ENCODE data around the gene AEBP2. TPM values are rescaled to one million over a fixed set of nuclear protein-coding genes. Genes with fewer than 3 reads are reported as not detected.
"Not testable (repeated sequence)": the region's sequence is repeated elsewhere in the genome, so short reads cannot be mapped to it uniquely, and the experiment has no call there.

AEBP2 gene, protein sequence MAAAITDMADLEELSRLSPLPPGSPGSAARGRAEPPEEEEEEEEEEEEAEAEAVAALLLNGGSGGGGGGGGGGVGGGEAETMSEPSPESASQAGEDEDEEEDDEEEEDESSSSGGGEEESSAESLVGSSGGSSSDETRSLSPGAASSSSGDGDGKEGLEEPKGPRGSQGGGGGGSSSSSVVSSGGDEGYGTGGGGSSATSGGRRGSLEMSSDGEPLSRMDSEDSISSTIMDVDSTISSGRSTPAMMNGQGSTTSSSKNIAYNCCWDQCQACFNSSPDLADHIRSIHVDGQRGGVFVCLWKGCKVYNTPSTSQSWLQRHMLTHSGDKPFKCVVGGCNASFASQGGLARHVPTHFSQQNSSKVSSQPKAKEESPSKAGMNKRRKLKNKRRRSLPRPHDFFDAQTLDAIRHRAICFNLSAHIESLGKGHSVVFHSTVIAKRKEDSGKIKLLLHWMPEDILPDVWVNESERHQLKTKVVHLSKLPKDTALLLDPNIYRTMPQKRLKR
- 27.8 TPM for total RNA-seq
- long read RNA-seq, full-length matches to known transcripts = 8 of 8 reads
- long read RNA-seq, partial matches to known transcripts = 0 of 8 reads
- long read RNA-seq, other reads (novel, unspliced or antisense) = 0 of 8 reads

DNA sequence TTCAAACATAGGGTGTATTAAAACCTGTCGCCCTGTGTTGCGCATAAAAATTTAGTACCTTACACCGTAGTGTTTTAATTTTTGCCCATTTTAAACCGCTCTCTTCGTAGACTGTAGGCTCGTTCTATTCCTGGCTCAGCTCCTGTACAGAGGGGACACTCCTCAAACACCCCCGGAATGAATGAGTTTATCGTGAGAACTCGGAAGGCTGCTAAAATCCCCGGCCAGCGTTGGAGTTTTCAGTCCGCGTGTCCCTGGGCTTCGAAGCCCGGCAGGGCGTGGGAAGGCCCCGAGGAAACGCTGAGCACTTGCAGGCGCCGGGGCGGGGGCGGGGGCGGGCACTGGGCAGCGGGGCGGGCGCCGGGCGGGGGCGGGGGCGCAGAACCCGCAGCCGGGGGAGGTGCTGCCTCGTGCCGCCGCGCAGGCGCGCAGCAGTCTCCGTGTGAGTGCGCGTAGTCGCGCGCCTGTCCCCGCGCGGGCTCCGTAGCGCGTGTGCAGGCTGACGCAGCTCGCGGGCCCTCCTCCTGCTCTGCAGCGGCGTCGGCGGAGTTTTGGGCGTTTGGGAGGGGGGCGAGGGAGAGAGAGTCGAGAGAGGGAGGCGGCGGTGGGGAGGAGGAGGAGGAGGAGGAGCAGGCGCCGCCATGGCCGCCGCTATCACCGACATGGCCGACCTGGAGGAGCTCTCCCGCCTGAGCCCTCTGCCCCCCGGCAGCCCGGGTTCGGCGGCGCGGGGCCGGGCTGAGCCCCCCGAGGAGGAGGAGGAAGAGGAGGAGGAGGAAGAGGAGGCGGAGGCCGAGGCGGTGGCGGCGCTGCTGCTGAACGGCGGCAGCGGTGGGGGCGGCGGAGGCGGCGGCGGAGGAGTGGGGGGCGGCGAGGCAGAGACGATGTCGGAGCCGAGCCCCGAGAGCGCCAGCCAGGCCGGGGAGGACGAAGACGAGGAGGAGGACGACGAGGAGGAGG lies at the start of gene AEBP2:
AEBP2 (plus strand) TSS at position 434 of the 960 bp plus-strand sequence; CDS start at position 642, 208 bp downstream.
- ATAC-seq (peak; percentile 98), DNase-seq (ENCODE audit: missing footprints) (peak; percentile 97)
- intact Hi-C loops (cut with DNase I) = no loop called here

GRCh38 chr12:19390051-19390598 lies 49.2 kb upstream of the AEBP2 start:
- intact Hi-C loops (cut with DNase I) = no loop called here
- ATAC-seq = no peak
- DNase-seq (ENCODE audit: missing footprints) = no peak

- ATAC-seq; DNase-seq (ENCODE audit: missing footprints); intact Hi-C loops (cut with DNase I): not testable (repeated sequence)
Measured at GRCh38 chr12:19392644-19393043, 46.6 kb upstream of the AEBP2 start.

DNA sequence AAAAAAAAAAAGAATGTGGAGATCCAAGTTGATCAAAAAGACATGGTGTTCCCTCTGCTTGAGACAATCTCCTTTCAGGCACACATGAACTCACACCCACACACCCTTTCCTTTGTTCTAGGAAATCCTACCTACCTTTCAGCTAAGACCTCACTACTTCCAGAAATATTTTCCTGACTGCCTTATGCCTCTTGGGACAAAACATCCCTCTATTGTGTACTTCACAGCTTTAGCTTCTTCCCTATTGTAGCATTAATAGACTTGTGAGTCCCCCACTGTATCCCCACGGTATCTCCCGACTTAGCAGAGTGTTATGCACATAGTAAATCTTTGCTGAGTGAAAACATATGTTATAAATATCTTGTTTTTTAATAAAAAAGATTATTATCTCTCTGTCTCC lies 44.9 kb upstream of the AEBP2 start:
- ATAC-seq = no peak
- intact Hi-C loops (cut with DNase I) = no loop called here
- no peak for DNase-seq (ENCODE audit: missing footprints)

GRCh38 chr12:19397534-19397933 lies 41.8 kb upstream of the AEBP2 start:
- intact Hi-C loops (cut with DNase I) = no loop called here
- DNase-seq (ENCODE audit: missing footprints) (no peak), ATAC-seq (peak; percentile 65)

DNA sequence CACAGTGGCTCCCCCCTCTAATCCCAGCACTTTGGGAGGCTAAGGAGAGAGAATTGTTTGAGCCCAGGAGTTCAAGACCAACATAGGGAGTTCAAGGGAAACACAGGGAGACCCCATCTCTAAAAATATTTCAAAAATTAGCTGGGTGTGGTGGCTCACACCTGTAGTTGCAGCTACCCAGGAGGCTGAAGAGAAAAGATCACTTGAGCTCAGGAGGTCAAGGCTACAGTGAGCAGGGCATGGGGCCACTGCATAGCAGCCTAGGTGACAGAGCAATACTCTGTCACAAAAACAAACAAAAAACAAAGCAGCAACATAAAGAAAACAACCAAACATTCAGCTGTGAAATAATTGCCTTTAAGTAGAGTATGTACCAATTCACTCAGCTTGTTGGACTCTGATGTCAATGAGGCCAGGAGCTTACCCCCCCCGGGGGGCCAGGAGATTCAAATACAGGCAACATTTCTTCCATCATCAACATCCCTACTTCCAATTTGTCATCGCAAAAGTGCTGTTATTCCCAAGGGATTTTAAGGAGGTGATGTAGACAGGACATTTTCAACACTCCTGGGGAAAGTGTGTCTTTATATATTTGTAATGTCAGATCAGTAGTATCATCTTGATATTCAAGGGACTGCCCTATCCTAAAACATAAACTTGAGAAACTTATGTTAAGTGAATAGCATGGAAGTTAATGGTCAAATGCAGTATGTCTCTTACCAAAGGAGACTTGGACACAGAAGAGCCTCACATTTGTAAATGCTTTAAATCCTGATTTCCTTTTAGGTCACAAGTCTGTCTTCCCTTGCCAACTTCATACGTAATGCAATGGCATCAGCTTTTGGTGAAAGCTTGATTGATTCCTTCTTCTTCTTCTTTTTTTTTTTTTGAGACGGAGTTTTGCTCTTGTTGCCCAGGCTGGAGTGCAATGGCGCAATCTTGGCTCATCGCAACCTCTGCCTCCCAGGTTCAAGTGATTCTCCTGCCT lies 40.6 kb upstream of the AEBP2 start:
- ATAC-seq (peak; percentile 35), DNase-seq (ENCODE audit: missing footprints) (no peak)
- intact Hi-C loops (cut with DNase I) = no loop called here

DNA sequence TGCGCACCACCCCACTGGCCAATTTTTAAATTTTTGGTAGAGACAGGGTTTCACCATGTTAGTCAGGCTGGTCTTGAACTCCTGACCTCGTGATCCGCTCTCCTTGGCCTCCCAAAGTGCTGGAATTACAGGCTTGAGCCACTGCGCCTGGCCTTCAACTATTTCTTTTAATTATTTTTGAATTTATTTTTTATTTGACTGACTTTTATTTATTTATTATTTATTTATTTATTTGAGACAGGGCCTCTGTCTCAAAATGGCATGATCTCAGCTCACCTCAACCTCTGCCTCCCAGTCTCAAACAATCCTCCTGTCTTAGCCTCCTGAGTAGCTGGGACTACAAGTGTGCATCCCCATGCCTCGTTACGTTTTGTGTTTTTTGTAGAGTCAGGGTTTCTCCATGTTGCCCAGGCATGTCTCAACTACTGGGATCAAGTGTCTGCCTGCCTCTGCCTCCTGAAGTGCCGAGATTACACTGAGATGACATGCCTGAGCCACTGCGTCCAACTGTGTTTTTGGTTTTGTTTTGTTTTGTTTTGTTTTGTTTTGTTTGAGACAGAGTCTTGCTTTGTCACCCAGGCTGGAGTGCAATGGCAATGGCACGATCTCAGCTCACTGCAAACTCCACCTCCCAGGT lies 38.5 kb upstream of the AEBP2 start:
- intact Hi-C loops (cut with DNase I); DNase-seq (ENCODE audit: missing footprints); ATAC-seq: not testable (repeated sequence)

DNA sequence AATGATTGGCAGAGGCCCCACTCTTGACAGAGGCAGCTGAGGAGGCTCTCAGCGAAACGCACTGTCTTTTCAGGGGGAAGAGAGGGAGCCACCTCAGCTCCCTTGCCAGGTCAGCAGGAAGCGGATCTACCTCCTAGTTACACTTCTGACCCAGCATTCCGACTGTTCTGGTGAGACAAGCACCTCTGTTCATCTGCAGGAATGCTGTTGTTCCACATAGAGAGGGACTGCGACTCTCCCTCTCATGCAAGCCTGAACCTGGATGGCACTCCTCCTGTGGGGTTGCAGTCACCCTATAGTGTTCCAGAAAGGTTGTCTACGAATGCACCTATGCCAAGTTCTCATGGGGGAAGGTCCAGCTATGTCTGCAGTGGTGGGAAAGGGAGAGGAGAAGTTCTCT lies 37.1 kb upstream of the AEBP2 start:
- intact Hi-C loops (cut with DNase I) = no loop called here
- no peak for ATAC-seq

GRCh38 chr12:19402743-19403431 lies 36.4 kb upstream of the AEBP2 start:
- intact Hi-C loops (cut with DNase I) = no loop called here
- DNase-seq (ENCODE audit: missing footprints) = no peak

More for the DNA sequence above, 37.1 kb upstream of the AEBP2 start:
- no peak for DNase-seq (ENCODE audit: missing footprints)

DNA sequence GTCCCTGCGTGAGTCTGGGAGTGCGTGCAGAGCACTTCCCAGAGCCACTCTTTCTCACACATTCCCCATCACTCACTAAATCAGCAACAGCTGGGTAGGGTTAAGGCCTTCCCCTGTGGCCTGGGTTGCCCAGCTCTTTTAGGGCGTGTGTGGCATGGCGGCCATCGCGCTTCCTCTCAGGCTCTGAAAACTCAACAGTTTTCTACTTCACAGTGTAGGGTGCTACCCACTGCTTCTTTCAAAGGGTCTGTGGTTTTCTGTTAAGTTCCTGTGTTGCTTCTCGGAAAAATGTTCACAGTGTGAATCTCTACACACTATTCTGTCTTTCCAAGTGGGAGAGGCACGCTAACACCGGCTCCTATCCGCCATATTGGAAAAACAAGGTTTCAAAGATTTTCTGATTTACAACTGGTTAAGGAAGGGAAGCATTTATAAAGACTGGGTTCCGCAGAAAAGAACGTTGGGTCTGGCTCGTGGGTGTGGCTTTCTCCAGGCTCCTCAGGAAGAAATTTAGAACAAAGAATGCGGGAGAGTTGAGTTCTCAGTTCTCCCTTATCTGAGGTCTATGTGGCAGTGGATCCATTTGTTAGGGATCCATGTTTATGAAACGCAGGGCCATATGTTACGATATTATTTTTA lies 34.9 kb upstream of the AEBP2 start:
- ATAC-seq = no peak
- DNase-seq (ENCODE audit: missing footprints) = no peak
- intact Hi-C loops (cut with DNase I) = no loop called here

More at GRCh38 chr12:19402743-19403431, 36.4 kb upstream of the AEBP2 start:
- ATAC-seq = peak; percentile 61

- DNase-seq (ENCODE audit: missing footprints) (no peak), ATAC-seq (no peak)
- intact Hi-C loops (cut with DNase I) = no loop called here
Measured at GRCh38 chr12:19409376-19409775, 29.9 kb upstream of the AEBP2 start.

GRCh38 chr12:19410211-19410610 lies 29.1 kb upstream of the AEBP2 start:
- intact Hi-C loops (cut with DNase I) = no loop called here
- DNase-seq (ENCODE audit: missing footprints) (no peak), ATAC-seq (peak; percentile 48)

- intact Hi-C loops (cut with DNase I) = no loop called here
- DNase-seq (ENCODE audit: missing footprints) (no peak), ATAC-seq (no peak)
Measured at GRCh38 chr12:19410629-19411185, 28.6 kb upstream of the AEBP2 start.

GRCh38 chr12:19411234-19412204 lies 27.8 kb upstream of the AEBP2 start:
- ATAC-seq (no peak), DNase-seq (ENCODE audit: missing footprints) (no peak)
- intact Hi-C loops (cut with DNase I) = no loop called here

GRCh38 chr12:19412844-19413243 lies 26.4 kb upstream of the AEBP2 start:
- intact Hi-C loops (cut with DNase I) = no loop called here
- DNase-seq (ENCODE audit: missing footprints) (no peak), ATAC-seq (no peak)

All from Right ventricle myocardium inferior (tissue), 1 donor.